NCI-H524 (cell line): Measurements from ENCODE around the gene MCRIP2.
"Not testable (repeated sequence)": the region's sequence is repeated elsewhere in the genome, so short reads cannot be mapped to it uniquely, and the experiment has no call there.

ENCODE experiments used
- DNase-seq, 2 experiments: peaks; one replicate each; lab custom pipeline; 2025; lab: John Stamatoyannopoulos, UW

MCRIP2 gene

GRCh38 chr16:681746-682427, 40.3 kb downstream of the MCRIP2 start:
- DNase-seq: no peak

- DNase-seq: no peak
Observed at GRCh38 chr16:682493-683395, 41.1 kb downstream of the MCRIP2 start.

- no peak for DNase-seq
Observed at GRCh38 chr16:683396-684070, 41.9 kb downstream of the MCRIP2 start.

GRCh38 chr16:684071-684794, 42.6 kb downstream of the MCRIP2 start, which contains the start of gene JMJD8:
TSS of gene JMJD8 (minus strand) at chr16:684334. CDS start at chr16:684319, 15 bp downstream.
- DNase-seq: peak; percentile 86 to 97

GRCh38 chr16:684961-685696, 43.5 kb downstream of the MCRIP2 start:
- no peak for DNase-seq

- DNase-seq: peak in 1 of 2 experiments; percentile 60
Observed at GRCh38 chr16:685967-686366, 44.3 kb downstream of the MCRIP2 start.

GRCh38 chr16:686459-687260, 45.0 kb downstream of the MCRIP2 start:
- no peak for DNase-seq

GRCh38 chr16:687499-687898, 45.9 kb downstream of the MCRIP2 start:
- no peak for DNase-seq

GRCh38 chr16:689175-689897, 47.7 kb downstream of the MCRIP2 start:
- DNase-seq: no peak

- not testable (repeated sequence) for DNase-seq
Observed at GRCh38 chr16:691242-691641, 49.6 kb downstream of the MCRIP2 start.

GRCh38 chr16:692356-693108, 50.9 kb downstream of the MCRIP2 start:
- DNase-seq: no peak

- DNase-seq: no peak
Observed at GRCh38 chr16:693364-693763, 51.7 kb downstream of the MCRIP2 start.

GRCh38 chr16:693766-694165, 52.1 kb downstream of the MCRIP2 start:
- no peak for DNase-seq

- DNase-seq: no peak
Observed at GRCh38 chr16:694187-694862, 52.7 kb downstream of the MCRIP2 start.

- no peak for DNase-seq
Observed at GRCh38 chr16:694863-695354, 53.3 kb downstream of the MCRIP2 start.

- no peak for DNase-seq
Observed at GRCh38 chr16:695355-696089, 53.9 kb downstream of the MCRIP2 start.
